ENCODE data around the gene B3GALT4.

Gene B3GALT4

DNA sequence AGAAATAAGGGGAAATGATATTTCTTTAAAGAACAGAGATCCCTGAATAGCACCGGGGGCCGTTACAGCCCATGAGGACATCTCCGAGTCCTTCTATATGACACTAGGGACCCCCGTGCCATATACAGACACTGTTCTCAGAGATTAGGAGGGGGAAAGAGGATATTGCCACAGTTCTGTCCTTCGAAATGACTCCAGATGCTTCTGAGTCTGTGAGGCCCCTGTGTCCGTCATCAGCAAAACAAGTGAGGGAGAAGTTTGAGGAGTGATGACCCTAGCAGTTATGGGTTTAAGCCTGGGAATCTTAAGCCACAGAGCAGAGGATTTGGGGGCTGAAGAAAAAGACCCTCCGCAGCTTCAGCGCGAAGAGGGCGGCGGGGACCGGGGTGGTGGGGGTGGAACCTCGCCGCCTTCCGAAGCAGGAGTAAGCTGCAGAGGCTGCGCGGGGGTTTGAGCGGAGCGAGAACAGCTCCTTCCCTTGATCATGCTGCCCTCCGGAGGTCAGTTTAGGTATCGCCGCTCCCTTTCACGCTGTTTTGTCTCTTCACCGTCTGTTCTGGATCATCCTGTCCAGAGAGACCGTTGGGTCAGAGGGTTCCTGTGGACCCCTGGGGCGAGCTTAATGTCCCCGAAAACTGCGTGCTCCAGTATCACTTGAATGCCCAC lies 28.8 kb upstream of the B3GALT4 start:
- peak; percentile 71 for TF ChIP-seq CTCF (IDR thresholded peaks at IDR 0.05)

DNA sequence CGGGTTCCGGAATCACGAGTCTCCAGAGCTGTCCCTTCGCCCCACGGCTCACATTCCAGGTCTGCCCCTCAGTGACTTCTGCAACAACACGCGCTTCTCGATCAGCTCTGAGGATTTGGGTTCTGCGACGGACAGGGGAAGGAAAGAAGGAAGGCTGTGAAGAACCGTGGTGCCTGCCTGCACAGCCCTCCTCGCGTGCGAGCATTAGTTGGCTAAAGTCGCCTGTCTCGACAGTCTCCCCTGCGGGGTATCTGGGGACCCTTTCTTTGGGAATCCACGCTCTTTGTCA lies 28.3 kb upstream of the B3GALT4 start:
- peak; percentile 26; the same call in 1 of the 2 replicates for TF ChIP-seq CTCF (IDR thresholded peaks at IDR 0.05)

DNA sequence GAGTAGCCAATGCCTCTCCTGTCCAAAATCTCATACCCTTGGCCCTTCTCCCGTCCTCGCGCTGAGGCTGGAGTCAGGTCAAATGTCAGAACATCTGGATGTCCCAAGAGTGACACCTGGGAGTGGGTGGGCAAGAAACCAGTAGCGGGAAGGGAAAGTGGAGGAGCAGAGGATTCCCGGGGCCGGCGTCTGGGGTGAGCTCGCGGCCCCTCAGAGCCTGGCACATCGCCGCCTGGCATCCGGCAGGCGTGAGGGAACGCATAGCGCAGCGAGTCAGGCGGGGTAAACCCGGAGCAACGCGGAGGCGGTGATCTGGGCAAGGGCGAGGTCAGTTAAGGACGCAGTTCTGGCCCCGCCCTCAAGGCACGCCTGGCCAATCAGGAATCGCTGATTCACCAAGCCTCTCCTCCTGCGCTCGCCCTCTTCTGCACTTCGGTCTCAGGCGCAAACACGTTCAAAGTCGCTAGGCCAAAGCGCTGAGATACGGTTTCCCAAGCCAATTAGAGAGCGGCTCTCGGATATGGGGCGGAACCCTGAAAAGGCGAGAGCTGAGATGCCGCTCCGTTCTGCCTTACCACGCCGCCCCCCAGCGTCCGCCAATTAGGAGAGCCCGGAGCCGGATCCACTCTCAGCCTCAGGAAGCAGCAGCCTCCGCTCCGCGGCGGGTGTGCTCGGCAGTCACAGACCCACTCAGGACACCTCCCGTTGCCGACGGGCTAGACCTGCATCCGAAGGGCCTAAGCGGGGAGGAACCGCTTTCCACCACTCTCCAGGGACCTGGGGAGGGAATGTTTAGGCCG lies 27.8 kb upstream of the B3GALT4 start:
- TF ChIP-seq CTCF (IDR thresholded peaks at IDR 0.05) = no peak

- TF ChIP-seq CTCF (IDR thresholded peaks at IDR 0.05) = no peak
These were observed 26.9 kb upstream of the B3GALT4 start for GRCh38 chr6:33249732-33250630.

- no peak for TF ChIP-seq CTCF (IDR thresholded peaks at IDR 0.05)
These were observed 26.2 kb upstream of the B3GALT4 start for GRCh38 chr6:33250731-33251130.

- TF ChIP-seq CTCF (IDR thresholded peaks at IDR 0.05) = no peak
These were observed 25.4 kb upstream of the B3GALT4 start for GRCh38 chr6:33251395-33252012.

GRCh38 chr6:33252759-33253158 lies 24.2 kb upstream of the B3GALT4 start:
- no peak for TF ChIP-seq CTCF (IDR thresholded peaks at IDR 0.05)

Measured in LNCAP (cell line).